BE2C (cell line): Measurements from ENCODE around the gene GTSF1L.

Experiments used
- DNase-seq: peaks from one replicate; pipeline ENCODE4 v3.0.0-alpha.2; 2020
- H3K27me3 ChIP-seq: fragments of 250-450 bp; sonication (Bioruptor Pico); 2 replicates; pipeline ENCODE4 v1.5.1; 2020; ENCODE audit warnings: mild to moderate bottlenecking
- H3K36me3 ChIP-seq: fragments of 250-450 bp; sonication (Bioruptor Pico); 2 replicates; pipeline ENCODE4 v1.5.1; 2020; ENCODE audit warnings: mild to moderate bottlenecking
- H3K4me1 ChIP-seq: fragments of 250-450 bp; sonication (Bioruptor Pico); 2 replicates; pipeline ENCODE4 v1.5.1; 2020
- H3K4me3 ChIP-seq: 2 replicates; pipeline ENCODE4 v1.5.1; 2011; ENCODE audit warnings: low read depth, low read length
- H3K9me3 ChIP-seq: fragments of 250-450 bp; sonication (Bioruptor Pico); 2 replicates; pipeline ENCODE4 v1.5.1; 2020
- TF ChIP-seq, protein P1 (sequence below): IDR thresholded peaks from 2 replicates; pipeline ENCODE4 v1.5.1; 2012; ENCODE audit warnings: mild to moderate bottlenecking, low read depth, low read length

GTSF1L gene

DNA sequence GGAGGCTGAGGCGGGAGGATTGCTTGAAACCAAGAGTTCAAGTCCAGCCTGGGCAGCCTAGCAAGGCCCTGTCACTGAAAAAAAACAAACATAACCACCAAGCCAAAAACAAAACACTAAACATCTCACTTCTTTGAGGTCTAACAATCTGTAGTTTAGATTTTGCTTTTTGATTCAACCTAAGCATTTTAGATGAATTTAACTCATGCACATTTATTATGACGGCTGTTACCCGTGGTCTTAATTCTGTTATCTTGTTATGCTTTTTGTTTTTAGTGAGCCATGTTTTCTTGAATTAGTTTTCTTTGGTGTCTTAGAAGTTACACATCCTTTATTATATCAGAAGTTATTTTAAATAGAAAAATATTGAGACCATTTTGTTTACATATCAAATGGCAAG lies 13.8 kb upstream of the GTSF1L start:
- Histone ChIP-seq H3K9me3 (no peaks in the 10 kb centered on the region), H3K4me3 (no peak overlapping the region), H3K36me3 (no peaks in the 10 kb centered on the region), H3K27me3 (no peaks in the 10 kb centered on the region), H3K4me1 (peaks cover 4% of the 10 kb centered on the region)
- no peak for DNase-seq
- TF ChIP-seq, protein P1, sequence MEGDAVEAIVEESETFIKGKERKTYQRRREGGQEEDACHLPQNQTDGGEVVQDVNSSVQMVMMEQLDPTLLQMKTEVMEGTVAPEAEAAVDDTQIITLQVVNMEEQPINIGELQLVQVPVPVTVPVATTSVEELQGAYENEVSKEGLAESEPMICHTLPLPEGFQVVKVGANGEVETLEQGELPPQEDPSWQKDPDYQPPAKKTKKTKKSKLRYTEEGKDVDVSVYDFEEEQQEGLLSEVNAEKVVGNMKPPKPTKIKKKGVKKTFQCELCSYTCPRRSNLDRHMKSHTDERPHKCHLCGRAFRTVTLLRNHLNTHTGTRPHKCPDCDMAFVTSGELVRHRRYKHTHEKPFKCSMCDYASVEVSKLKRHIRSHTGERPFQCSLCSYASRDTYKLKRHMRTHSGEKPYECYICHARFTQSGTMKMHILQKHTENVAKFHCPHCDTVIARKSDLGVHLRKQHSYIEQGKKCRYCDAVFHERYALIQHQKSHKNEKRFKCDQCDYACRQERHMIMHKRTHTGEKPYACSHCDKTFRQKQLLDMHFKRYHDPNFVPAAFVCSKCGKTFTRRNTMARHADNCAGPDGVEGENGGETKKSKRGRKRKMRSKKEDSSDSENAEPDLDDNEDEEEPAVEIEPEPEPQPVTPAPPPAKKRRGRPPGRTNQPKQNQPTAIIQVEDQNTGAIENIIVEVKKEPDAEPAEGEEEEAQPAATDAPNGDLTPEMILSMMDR = no peak

DNA sequence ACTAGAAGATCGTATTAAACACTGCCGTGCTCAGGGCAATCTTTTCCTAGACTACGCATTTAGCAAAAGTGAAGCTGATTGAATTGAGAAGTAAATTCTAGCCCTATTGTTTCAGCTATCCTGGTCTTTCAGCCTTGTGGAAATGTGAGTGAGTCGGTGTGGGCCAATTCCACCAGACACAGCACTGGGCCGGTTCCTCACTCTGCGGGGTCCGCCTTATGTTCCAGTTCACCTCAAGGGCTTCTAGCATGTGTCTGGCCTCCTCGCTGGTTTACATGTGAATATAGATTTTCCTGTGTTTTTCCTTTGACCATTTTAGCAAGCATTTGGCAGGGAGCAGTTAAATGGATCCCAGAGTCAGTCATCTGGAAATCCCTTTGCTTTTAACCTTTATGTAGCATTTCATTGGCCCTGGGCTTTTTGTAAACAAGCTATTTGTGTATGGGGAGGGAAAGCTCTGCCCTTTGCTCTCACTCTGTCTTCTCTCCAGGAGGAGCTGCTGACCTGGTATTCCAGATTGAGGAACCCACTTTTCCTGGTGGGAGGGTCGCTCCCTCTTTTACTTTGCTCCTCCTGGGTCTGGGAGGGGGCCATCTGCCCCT lies 12.4 kb upstream of the GTSF1L start:
- TF ChIP-seq, protein P1 = no peak
- Histone ChIP-seq H3K36me3 (no peaks in the 10 kb centered on the region), H3K9me3 (no peaks in the 10 kb centered on the region), H3K27me3 (no peaks in the 10 kb centered on the region), H3K4me1 (no peaks in the 10 kb centered on the region), H3K4me3 (no peak overlapping the region)
- no peak for DNase-seq

DNA sequence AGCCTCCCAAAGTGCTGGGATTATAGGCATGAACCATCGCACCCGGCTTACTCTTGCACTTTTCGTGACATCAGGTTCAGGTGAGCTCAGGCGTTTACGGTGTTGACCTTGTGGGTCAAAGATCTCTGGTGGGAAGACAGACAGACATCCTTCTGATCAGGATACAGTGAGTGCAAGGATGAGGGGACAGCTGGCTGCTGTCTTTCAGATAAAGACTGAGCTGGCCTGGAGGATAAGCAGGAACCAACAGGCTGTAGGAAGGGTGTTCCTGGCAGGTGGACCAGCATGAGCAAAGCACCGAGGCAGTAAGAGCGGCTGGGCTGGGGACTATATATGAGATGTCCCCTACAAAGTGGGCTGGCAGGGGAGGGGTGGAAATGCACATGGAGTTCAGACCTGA lies 11.1 kb upstream of the GTSF1L start:
- Histone ChIP-seq H3K36me3 (no peaks in the 10 kb centered on the region), H3K27me3 (no peaks in the 10 kb centered on the region), H3K4me3 (no peak overlapping the region), H3K4me1 (no peaks in the 10 kb centered on the region), H3K9me3 (no peaks in the 10 kb centered on the region)
- DNase-seq = no peak
- TF ChIP-seq, protein P1 = no peak

DNA sequence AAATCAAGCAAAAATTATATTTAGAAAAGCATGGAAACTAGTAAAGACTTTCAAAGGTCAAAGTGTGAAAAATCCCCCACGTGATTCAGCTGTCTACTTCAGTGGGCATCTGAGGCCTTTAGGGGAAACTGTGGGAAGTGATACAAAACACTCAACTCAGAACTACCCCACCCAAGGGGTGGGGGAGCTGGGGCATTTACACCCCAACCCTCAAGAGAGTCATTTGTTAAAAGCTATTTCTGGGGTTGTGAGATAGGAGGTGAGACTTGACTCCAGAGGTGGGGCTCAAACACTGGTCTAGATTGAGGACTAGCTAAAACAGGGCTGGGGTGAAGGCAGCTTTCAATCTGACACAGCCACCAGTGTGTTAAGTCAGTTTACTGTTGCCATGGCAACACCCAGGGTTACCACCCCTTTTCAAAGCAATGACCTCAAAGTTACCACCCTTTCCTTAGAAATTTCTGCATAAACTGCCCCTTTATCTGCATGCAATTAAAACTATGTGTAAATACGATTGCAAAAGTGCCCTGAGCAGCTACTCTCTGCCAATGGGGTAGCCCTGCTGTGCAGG lies 9.9 kb upstream of the GTSF1L start:
- DNase-seq = no peak
- Histone ChIP-seq H3K4me1 (no peaks in the 10 kb centered on the region), H3K9me3 (no peaks in the 10 kb centered on the region), H3K36me3 (no peaks in the 10 kb centered on the region), H3K4me3 (no peak overlapping the region), H3K27me3 (no peaks in the 10 kb centered on the region)
- TF ChIP-seq, protein P1 = no peak

DNA sequence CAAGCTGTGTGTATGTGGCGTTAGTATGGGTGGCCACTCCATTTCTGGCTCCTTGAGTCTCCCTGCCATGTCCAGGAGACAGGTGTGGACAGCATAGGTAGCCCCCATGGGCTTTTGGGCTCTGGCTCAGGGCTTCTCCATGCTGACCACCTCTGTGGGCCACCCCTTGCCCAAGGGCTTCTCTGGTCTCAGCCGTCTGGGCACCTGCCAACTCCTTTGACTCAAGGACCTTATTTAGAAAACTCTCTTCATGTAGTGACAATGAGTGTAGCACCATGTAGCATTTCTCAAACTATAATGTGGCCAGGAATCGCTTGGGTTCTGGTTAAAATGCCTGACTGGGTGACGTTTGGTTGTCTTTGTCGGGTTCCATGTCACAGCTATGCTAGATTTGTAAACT lies 5.1 kb upstream of the GTSF1L start:
- Histone ChIP-seq H3K4me1 (peaks cover 3% of the 10 kb centered on the region; the same call in 1 of the 2 replicates), H3K9me3 (no peaks in the 10 kb centered on the region), H3K36me3 (no peaks in the 10 kb centered on the region), H3K4me3 (no peak overlapping the region), H3K27me3 (no peaks in the 10 kb centered on the region)
- TF ChIP-seq, protein P1 = no peak
- no peak for DNase-seq

DNA sequence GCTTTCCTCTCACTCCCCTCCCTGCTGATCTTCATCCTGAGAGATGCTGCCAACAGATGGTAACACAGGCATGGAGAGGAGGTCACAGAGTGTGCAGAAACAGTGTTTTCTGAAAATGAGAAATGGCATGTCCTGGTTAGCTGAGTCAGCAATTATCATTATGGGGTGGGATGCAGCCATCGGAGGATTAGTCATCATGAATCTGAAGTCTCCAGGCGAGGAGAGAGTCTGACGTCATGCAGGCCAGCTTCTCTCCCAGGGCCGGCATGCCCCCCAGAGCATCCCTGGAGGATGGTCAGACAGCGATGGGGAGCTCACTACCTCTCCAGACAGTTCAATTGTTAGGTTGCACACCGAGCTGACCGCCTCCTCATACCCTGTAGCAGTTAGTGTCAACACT lies 4.7 kb upstream of the GTSF1L start:
- no peaks in the 10 kb centered on the region for H3K9me3 ChIP-seq
- DNase-seq = peak; percentile 42
- TF ChIP-seq, protein P1 = no peak
- peaks cover 3% of the 10 kb centered on the region; the same call in 1 of the 2 replicates for H3K4me1 ChIP-seq
- H3K27me3 ChIP-seq = no peaks in the 10 kb centered on the region
- no peaks in the 10 kb centered on the region for H3K36me3 ChIP-seq
- no peak overlapping the region for H3K4me3 ChIP-seq
